Activated CD8-positive, alpha-beta memory T cell treated with anti-CD3 and anti-CD28 coated beads for 1 hour (primary cell): Measurements from ENCODE around the gene CUEDC2.

Experiments used
- DNase-seq, 2 donors: peaks; one replicate each; pipeline ENCODE4 v3.0.0-alpha.2; 2020; ENCODE audit warnings: low read depth in 1 of 2; ENCODE audit errors: extremely low read depth in 1 of 2

The CUEDC2 gene

GRCh38 chr10:102410429-102411073 is 21.8 kb downstream of the CUEDC2 start:
- DNase-seq: no peak

GRCh38 chr10:102409604-102410428 is 22.6 kb downstream of the CUEDC2 start:
- no peak for DNase-seq

- peak in 1 of 2 donors; percentile 50 for DNase-seq
Observed at GRCh38 chr10:102408728-102409603, 23.4 kb downstream of the CUEDC2 start.

- DNase-seq: no peak
Observed at GRCh38 chr10:102408131-102408727, 24.1 kb downstream of the CUEDC2 start.

- no peak for DNase-seq
Observed at GRCh38 chr10:102407425-102408130, 24.8 kb downstream of the CUEDC2 start.

- no peak for DNase-seq
Observed at GRCh38 chr10:102406815-102407214, 25.6 kb downstream of the CUEDC2 start.

GRCh38 chr10:102405632-102406031 is 26.7 kb downstream of the CUEDC2 start:
- no peak for DNase-seq

GRCh38 chr10:102405108-102405571 is 27.2 kb downstream of the CUEDC2 start:
- no peak for DNase-seq

- no peak for DNase-seq
Observed at GRCh38 chr10:102404361-102405107, 27.8 kb downstream of the CUEDC2 start.

GRCh38 chr10:102403115-102403514 is 29.3 kb downstream of the CUEDC2 start:
- DNase-seq: no peak

- no peak for DNase-seq
Observed at GRCh38 chr10:102402512-102402896, 29.9 kb downstream of the CUEDC2 start.

GRCh38 chr10:102401735-102402511 is 30.5 kb downstream of the CUEDC2 start:
- no peak for DNase-seq

GRCh38 chr10:102401342-102401654 is 31.1 kb downstream of the CUEDC2 start:
- DNase-seq: no peak

GRCh38 chr10:102400598-102401341 is 31.6 kb downstream of the CUEDC2 start:
- no peak for DNase-seq

GRCh38 chr10:102400076-102400475 is 32.3 kb downstream of the CUEDC2 start:
- no peak for DNase-seq

- DNase-seq: peak; percentile 55 to 80
Observed at GRCh38 chr10:102399217-102400021, 33.0 kb downstream of the CUEDC2 start.
